NT2/D1 (cell line): ENCODE data around the gene PELI2.
"Not testable (repeated sequence)": the region's sequence is repeated elsewhere in the genome, so short reads cannot be mapped to it uniquely, and the experiment has no call there.

ENCODE experiments used
- SUZ12 ChIP-seq: IDR thresholded peaks from 2 replicates; pipeline ENCODE4 v1.6.1; 2011; ENCODE audit not compliant: insufficient read length, insufficient read depth; ENCODE audit errors: extremely low read depth
- YY1 ChIP-seq: IDR thresholded peaks from 2 replicates; pipeline ENCODE4 v1.6.1; 2011; ENCODE audit not compliant: insufficient read length, insufficient read depth
- ZNF274 ChIP-seq: IDR thresholded peaks from 2 replicates; pipeline ENCODE4 v1.6.1; 2011; ENCODE audit warnings: mild to moderate bottlenecking, low read depth, low read length

DNA sequence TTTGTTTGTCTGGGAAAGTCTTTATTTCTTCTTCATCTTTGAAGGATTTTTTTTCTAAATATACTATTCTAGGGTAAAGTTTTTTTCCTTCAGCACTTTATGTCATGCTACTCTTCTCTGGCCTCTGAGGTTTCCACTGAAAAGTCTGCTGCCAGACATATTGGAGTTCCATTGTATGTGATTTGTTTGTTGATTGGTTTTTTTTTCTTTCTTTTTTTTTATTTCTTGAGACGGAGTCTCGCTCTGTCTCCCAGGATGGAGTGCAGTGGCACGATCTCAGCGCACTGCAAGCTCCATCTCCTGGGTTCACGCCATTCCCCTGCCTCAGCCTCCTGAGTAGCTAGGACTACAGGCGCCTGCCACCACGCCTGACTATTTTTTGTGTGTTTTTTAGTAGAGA lies 48.4 kb downstream of the PELI2 start:
- not testable (repeated sequence) for TF ChIP-seq SUZ12, YY1, ZNF274
